Panc1 (cell line): ENCODE data around the gene TSC2. TPM values are rescaled to one million over a fixed set of nuclear protein-coding genes. Genes with fewer than 3 reads are reported as not detected.

Experiments used
- ATAC-seq: fragments of 200-7000 bp; cut with Tn5 transposase; 2 replicates; pipeline ENCODE4 v1.9.1; 2020; ENCODE audit warnings: mild to moderate bottlenecking, moderate library complexity
- BruUV-seq: library from RNA; stranded (reverse); fragments of 400-500 nt; replicated peaks from 2 replicates; lab custom pipeline; 2021; lab: Mats Ljungman, UMichigan
- CTCF ChIA-PET: fragments of 300-600 bp; sonication (Branson Sonifier 250); formaldehyde crosslinking; loops from one replicate; lab custom pipeline; 2022; ENCODE audit warnings: antibody characterized with exemption; lab: Charles Lee
- POLR2A ChIA-PET: fragments of 300-600 bp; sonication (Branson Sonifier 250); formaldehyde crosslinking; loops from one replicate; lab custom pipeline; 2022; ENCODE audit warnings: antibody characterized with exemption; lab: Charles Lee
- DNase-seq: peaks from one replicate; pipeline ENCODE4 v3.0.0-alpha.2; 2010; ENCODE audit warnings: low read depth, low spot score
- H3K27ac ChIP-seq: 2 replicates; pipeline ENCODE4 v1.5.1; 2011; ENCODE audit warnings: mild to moderate bottlenecking, low read length, inconsistent platforms
- H3K27me3 ChIP-seq: fragments of 200-500 bp; sonication (Bioruptor generic); 2 replicates; pipeline ENCODE4 v1.6.0; 2014; ENCODE audit warnings: low read length, inconsistent platforms; ENCODE audit not compliant: control insufficient read depth, insufficient read depth
- H3K36me3 ChIP-seq: fragments of 200-500 bp; sonication (Bioruptor generic); 2 replicates; pipeline ENCODE4 v1.5.1; 2014; ENCODE audit warnings: inconsistent platforms, mild to moderate bottlenecking, low read length, moderate library complexity; ENCODE audit not compliant: control insufficient read depth, insufficient read depth
- H3K4me1 ChIP-seq: 2 replicates; pipeline ENCODE4 v1.5.1; 2011; ENCODE audit warnings: inconsistent platforms, mild to moderate bottlenecking, low read length, moderate library complexity; ENCODE audit not compliant: control insufficient read depth, insufficient read depth
- H3K4me3 ChIP-seq, 2 experiments: 2 replicates each; pipeline ENCODE4 v1.5.1; 2011 to 2012; ENCODE audit warnings: low read depth in 2 of 2, low read length in 2 of 2, mild to moderate bottlenecking in 2 of 2, inconsistent platforms in 1 of 2, moderate library complexity in 1 of 2
- H3K9me3 ChIP-seq: fragments of 200-500 bp; sonication (Bioruptor generic); 2 replicates; pipeline ENCODE4 v1.5.1; 2014; ENCODE audit warnings: low read depth, mild to moderate bottlenecking, inconsistent platforms, low read length, moderate library complexity; ENCODE audit not compliant: control insufficient read depth, insufficient read depth
- CTCF ChIP-seq: fragments of 450-650 bp; IDR thresholded peaks from 2 replicates; pipeline ENCODE4 v1.5.1; 2017; ENCODE audit warnings: mild to moderate bottlenecking
- POLR2AphosphoS5 ChIP-seq: IDR thresholded peaks from 2 replicates; pipeline ENCODE4 v1.6.1; 2012; ENCODE audit warnings: mild to moderate bottlenecking, low read depth, low read length, moderate library complexity
- REST ChIP-seq, 2 experiments: IDR thresholded peaks; 2 replicates each; pipeline ENCODE4 v1.6.1; 2011 to 2012; ENCODE audit warnings: low read depth in 2 of 2, control low read depth in 1 of 2, low read length in 1 of 2, mild to moderate bottlenecking in 1 of 2, moderate library complexity in 1 of 2; ENCODE audit not compliant: insufficient read depth in 1 of 2
- SIN3A ChIP-seq: IDR thresholded peaks from 2 replicates; pipeline ENCODE4 v1.6.1; 2012; ENCODE audit warnings: low read depth, mild to moderate bottlenecking, low read length, moderate library complexity, borderline replicate concordance; ENCODE audit not compliant: insufficient read depth
- TCF7L2 ChIP-seq: IDR thresholded peaks from 2 replicates; pipeline ENCODE4 v1.6.1; 2011; ENCODE audit warnings: mild to moderate bottlenecking, low read depth, low read length, inconsistent platforms
- in situ Hi-C: cut with HindIII; loops from 2 replicates; pipeline ENCODE4 v1.10.0; 2016; ENCODE audit warnings: low sequenced_read_pairs, low pct_unique_long_range_greater_than_20kb
- intact Hi-C: fragments of 100-400 bp; cut with micrococcal nuclease; formaldehyde crosslinking; loops from one replicate; pipeline ENCODE4 v1.10.0; 2022; ENCODE audit not compliant: unreplicated experiment
- total RNA-seq: library from RNA; stranded (reverse); gene quantifications from one replicate; pipeline ENCODE4 v1.2.1, GENCODE V29; 2021; ENCODE audit not compliant: unreplicated experiment

The TSC2 gene
- total RNA-seq, 1 experiment from 2014 or later = 115 TPM

GRCh38 chr16:2042986-2043666, 4.7 kb upstream of the TSC2 start:
- DNase-seq = no peak
- TF ChIP-seq REST (IDR thresholded peaks at IDR 0.05; ENCODE audit: insufficient read depth in 1 of 2, low read depth in 2 of 2, low read length in 1 of 2) (no peak), POLR2AphosphoS5 (no peak), CTCF (no peak), TCF7L2 (no peak), SIN3A (no peak)
- ChIA-PET CTCF (interaction anchor here (0.8 kb wide), 1 partner anchor 40 kb away, joined by 8 read pairs; no protein-coding TSS in a partner anchor), POLR2A (no interaction called here)
- Histone ChIP-seq H3K27ac (no peak overlapping the region), H3K4me3 (no peak overlapping the region), H3K36me3 (no peaks in the 10 kb centered on the region; the same call in 1 of the 2 replicates), H3K9me3 (no peaks in the 10 kb centered on the region), H3K4me1 (peaks cover 52% of the 10 kb centered on the region), H3K27me3 (no peaks in the 10 kb centered on the region)
- intact Hi-C loops = no loop called here
- no TSS peak for BruUV-seq
- no peak for ATAC-seq
- in situ Hi-C loops = no loop called here

- ATAC-seq (no peak), DNase-seq (no peak)
- H3K36me3 ChIP-seq = no peaks in the 10 kb centered on the region; the same call in 1 of the 2 replicates
- in situ Hi-C loops (no loop called here), intact Hi-C loops (no loop called here)
- H3K4me1 ChIP-seq = peaks cover 46% of the 10 kb centered on the region
- H3K9me3 ChIP-seq = no peaks in the 10 kb centered on the region
- no TSS peak for BruUV-seq
- no peak overlapping the region for H3K4me3 ChIP-seq
- no peaks in the 10 kb centered on the region for H3K27me3 ChIP-seq
- ChIA-PET CTCF (interaction anchor here (0.8 kb wide), 1 partner anchor 41 kb away, joined by 8 read pairs; no protein-coding TSS in a partner anchor), POLR2A (no interaction called here)
- no peak for TF ChIP-seq TCF7L2
- TF ChIP-seq SIN3A = no peak
- H3K27ac ChIP-seq = no peak overlapping the region
These were observed 3.9 kb upstream of the TSC2 start for GRCh38 chr16:2043667-2044451.
